GM19025 (cell line): Measurements from ENCODE around the gene KRTAP27-1.

ENCODE experiments used
- ATAC-seq: cut with Tn5 transposase; IDR thresholded peaks from one replicate; pipeline ENCODE4 v1.9.1; 2021; ENCODE audit warnings: mild to moderate bottlenecking, low read depth, moderate library complexity; ENCODE audit not compliant: unreplicated experiment

KRTAP27-1 gene, protein sequence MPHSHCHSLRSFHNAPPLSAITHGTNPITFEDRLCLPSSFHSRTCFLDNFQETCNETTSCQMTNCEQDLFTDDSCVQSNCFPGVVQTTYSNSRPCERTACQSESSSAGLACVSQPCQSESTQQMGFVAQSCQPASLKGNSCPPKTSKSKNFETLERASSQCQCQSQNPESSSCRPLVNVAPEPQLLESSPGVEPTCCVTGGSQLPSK

DNA sequence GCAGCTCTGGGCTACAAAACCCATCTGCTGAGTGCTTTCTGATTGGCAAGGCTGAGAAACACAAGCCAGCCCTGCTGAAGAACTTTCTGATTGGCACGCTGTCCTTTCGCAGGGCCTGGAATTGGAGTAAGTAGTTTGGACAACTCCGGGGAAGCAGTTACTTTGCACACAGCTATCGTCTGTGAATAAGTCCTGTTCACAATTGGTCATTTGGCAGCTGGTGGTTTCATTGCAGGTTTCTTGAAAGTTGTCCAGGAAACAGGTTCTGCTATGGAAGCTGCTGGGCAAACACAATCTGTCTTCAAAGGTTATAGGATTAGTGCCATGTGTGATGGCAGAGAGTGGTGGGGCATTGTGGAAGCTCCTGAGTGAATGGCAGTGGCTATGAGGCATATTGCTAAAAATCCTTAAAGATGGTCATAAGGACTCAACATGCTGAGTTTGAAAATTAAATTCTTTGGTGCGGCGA, at the start of gene KRTAP27-1:
KRTAP27-1 (minus strand) TSS at position 419 of the 469 bp plus-strand sequence; CDS start at position 393, 26 bp downstream.
- no peak for ATAC-seq

DNA sequence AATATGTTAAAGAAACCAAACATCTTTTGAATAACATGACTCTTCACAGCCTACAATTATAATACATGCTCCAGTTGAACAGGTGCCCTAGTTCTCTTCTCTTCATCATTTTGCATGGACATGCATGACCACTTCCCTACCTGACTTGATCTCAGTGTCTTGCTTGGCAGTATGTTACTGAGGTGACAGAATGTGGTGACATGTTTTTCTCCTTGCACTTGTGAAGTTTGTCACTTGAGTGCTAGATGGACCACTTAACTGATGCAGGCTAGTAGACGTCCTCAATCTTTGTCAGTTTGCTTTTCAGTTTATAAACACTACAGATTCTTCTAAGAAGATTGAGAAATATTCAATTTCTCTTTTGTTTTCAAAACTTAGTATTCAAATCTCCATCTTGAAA, 44.7 kb upstream of the KRTAP27-1 start:
- ATAC-seq, result no peak

DNA sequence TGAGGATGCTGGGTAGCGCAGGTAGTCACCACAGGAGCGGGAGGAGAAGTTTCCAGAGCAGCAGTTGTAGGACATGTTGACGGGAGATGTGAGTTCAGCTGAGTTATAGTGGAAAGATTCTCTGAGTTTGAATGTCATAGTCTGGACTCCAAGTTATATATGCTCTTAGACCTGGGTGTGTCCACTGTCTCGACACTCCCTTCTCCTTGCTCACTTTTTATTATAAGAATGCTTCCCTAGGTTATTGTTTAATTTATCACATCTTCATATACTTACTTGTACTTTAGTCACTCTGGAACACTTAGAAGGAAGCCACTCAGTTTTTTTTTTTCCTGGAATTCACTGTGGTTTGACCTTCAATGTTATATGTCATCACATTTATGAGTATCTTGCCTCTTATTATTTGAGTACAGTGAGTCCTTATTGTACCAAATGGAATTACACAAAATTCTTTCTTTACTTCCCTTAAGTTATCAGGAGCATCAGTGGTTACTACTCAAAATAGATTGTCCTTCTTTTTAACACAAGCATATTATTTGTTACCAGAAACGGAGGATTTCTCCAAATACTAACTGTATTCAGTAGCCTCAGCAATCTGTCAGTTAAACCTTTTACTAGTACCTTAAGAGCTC, 34.8 kb upstream of the KRTAP27-1 start, which contains the start of gene KRTAP13-2:
KRTAP13-2 (minus strand) TSS at position 133 of the 632 bp plus-strand sequence; CDS start at position 75, 58 bp downstream.
- ATAC-seq, result no peak

DNA sequence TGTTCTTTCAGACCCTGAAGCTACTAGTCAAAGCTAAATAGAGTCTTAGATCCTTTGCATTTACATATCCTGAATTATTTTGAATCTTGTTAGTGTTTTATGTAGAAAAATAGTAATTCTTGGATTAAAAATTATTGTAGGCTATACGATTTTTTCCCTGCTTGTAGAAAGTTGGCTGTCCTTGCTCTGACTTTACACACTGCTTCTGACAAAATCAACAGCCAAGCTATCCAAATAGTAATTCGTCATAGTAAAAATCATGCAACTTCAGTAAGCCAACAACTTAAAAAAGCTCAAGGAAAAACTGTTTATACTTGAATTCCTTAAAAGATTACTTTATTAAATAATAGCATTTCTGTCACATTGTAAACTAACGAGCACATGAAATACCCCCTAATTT, 18.4 kb upstream of the KRTAP27-1 start:
- no peak for ATAC-seq

DNA sequence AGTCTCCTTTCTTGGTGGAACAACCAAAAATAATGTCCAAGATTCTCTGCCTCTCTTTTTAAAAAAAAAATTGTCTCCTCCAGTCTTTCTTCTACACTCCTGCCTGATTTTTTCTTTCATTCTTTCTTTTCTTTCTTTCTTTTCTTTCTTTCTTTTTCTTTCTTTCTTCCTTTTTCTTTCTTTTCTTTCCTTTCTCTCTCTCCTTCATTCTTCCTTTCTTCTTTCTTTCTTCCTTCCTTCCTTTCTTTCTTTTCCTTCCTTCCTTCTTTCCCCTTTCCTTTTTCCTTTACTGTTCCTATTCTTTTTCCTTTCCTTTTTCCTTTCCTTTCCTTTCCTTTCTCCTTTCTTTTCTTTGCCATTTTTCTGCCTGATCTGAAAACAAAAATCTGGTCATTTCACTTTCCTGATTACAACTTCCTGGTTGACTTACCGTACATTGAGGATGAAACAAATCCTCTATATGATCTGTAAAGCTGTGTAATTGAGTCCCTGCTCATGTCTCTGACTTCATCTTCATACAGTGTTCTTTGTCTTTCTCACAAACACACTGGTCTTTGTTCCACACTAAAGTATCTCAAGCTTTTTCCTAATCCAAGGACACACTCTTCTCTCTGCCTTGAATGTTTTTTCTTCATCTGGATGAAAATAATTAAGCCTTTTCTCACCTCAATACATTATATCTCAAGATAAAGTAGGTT, 17.0 kb upstream of the KRTAP27-1 start:
- no peak for ATAC-seq

DNA sequence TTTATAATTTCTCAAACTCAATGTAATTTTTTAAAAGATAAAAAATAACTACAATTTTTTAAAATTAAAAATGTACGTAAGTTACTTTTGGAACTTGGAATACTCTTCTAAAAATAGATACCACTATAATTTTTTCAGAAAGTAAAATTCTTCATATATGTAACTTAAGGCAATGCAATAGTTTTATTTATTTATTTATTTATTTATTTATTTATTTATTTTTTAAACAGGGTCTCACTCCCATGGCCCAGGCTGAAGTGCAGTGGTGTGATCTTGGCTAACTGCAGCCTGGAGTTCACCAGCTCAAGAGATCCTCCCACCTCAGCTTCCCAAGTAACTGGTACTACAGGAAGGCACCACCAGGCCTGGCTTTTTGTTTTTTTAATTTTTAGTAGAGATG, 14.0 kb upstream of the KRTAP27-1 start:
- no peak for ATAC-seq

DNA sequence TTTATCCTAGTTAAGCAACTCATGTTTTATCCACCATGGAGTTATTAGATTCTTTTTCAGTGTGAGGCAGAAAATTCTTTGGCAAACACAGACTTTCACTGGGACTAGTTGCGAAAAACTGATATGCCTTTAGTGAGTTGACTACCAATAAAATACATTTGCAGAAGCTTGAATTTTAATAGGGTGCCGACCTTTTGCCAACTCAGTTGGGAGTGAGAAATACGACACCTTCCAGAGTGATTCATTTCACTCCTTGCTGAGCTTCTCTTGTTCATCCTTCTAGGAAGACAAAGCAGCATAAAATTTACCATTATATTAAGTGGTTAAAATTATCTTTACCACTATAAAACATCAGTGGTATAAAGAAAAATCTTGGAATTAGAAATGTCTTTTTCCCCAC, 12.1 kb upstream of the KRTAP27-1 start:
- ATAC-seq, result no peak

DNA sequence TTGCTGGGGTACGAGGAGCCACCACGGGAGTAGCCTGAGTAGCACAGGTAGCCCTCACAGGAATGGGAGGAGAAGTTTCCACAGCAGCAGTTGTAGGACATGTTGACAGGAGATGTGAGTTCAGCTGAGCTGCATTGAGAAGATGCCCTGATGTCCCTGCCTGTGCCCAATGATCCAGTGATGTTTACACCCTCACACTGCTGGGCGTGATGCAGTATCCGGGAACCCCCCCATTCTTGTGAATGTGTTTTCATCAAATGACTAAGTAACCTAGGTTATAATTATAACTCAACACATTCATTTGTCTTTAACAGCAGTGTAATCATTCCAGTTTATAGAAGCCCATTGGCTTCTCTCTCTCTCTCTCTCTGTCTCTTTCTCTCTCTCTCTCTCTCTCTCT, 11.0 kb upstream of the KRTAP27-1 start, which contains the start of gene KRTAP23-1:
KRTAP23-1 (minus strand) TSS at position 101 of the 400 bp plus-strand sequence; CDS start at position 101, 0 bp downstream.
- ATAC-seq, result no peak

DNA sequence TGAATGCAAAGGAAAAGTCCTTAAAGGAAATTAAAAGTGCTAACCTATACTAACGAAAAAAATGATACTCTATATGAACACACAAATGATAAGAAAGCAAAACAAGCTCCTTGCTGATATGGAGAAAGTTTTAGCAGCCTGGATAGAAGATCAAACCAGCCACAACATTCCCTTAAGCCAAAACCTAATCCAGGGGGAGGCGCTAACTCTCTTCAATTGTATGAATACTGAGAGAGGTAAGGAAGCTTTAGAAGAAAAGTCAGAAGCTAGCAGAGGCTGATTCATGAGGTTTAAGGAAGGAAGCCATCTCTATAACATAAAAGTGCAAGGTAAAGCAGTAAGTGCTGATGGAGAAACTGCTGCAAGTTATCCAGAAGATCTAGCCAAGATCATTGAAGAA, 7.5 kb upstream of the KRTAP27-1 start:
- ATAC-seq, result no peak

DNA sequence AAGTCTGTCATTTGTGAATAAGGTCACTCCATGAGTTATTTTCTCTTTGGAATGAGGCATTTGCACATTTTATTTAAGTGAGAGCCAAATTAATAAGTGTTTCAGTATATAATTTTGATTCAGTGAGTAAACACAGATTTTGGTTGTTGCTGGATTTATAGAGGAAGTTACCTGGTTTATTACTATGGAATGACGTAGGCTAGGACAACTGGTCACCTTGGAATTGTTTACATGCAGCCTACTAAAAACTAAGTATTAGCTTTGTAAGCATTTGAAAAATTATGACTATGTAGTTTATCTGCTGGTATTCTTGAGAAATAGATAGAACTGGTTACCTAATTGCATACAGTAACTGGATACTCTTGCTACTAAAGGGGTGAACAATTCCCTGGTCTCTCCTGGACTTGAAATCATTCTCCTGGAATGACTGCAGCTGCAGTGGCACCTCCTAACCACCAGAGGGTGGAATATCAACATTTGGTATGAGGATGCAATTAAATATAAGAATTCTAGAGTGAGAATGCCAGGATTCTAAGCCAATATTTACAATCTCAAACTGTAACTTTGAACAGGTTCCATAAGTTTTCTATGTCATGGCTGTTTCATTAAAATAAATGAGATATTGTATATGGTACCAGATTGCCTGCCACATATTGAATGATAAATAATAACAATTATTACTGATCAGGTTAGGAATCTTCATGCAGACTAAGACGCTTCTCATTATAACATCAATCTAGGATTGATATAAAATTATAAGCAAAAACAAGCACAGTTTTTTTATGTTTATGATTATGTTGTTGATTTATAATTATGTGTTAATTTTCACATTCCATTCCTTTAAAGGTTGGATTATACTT, 3.5 kb upstream of the KRTAP27-1 start:
- no peak for ATAC-seq

DNA sequence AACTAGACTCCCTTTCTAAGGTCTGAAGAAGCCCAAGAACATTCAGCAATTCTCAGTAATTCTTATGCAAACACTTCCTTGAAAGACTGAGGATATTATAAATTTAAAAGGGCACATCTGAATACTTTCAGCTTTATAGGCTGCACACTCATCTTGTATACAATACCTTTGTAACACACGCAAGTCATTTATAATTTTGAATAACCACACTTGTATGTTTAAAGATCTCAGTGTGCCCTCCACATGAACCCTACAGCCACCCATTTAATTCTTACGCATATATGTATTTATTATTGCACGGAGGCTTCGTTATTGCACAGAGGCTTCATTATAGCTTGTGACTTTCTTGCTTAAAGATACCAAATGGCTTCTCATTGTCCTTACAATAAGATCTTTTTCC, 1.2 kb upstream of the KRTAP27-1 start:
- no peak for ATAC-seq

DNA sequence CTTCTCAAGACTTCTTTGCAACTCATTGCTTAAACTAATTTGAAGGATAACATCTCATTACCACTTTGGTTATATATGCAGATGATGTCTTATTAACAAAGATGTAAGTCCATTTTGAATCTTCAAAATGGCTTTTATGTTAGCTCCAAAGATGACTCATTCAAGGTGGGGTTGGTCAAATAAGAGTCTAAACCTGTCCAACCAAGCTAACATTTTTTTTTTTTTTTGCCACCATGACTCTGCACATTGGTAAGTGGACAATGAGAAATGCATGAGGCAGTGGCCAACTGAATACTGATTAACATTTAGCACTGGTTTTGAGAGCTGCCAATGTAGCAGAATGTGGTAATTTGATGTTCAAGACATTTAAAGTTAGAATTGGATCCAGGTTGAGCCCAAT, 278 bp upstream of the KRTAP27-1 start:
- ATAC-seq, result no peak

DNA sequence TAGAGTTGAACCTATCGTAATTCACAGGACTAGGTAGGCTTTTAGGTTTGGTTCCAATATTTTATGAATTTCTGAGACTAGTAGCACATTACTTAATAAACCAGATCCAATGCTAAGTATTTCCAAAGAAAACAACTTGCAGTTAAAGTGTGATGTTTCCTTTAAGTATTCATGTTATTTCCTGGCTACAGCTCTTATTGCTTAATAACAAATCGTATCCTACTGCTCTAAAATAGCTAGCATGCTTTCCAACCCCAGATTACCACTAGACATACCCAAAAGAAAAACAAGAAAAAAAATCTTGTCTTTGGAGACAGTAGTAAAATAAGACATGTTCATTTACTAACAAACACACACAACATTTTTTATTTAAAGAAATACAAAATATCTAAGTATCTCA, 898 bp downstream of the KRTAP27-1 start:
- ATAC-seq, result no peak

DNA sequence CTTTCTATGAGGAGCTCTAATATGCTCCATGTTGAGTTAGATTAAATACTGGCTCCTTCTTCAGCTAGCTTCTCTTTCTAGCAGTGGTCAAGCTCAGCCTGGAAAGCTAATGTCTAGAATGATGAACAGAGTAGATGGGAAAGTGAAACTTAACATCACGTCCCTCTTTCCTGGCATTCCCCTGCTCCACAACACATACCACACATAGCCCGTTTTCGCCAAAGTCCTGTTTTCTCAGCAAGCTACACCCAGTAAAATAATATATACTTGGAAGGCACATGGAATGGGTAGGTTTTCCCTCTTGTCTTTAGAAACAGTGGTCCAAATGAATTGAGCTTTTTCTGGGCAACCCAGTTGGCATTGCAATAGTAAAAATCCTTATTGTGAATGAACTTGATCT, 3.8 kb downstream of the KRTAP27-1 start:
- no peak for ATAC-seq

DNA sequence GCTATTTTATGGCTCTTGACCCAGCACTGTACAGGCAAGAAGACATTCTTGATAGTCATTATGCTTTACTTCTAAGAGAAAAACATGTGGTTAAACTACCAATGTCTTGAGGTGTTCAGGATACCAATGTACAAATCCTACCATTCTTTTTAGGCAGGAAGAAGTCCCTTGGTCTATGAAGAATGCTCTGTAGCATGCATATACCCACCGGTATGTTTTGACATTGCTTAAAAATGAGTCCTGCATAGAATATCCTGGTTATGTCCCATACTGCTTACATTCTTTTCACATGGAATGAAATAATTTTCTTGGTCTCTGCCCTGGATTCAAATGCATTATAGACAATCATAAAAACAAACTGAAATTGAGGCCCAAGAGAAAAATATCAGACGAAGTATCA, 4.8 kb downstream of the KRTAP27-1 start:
- ATAC-seq, result no peak

DNA sequence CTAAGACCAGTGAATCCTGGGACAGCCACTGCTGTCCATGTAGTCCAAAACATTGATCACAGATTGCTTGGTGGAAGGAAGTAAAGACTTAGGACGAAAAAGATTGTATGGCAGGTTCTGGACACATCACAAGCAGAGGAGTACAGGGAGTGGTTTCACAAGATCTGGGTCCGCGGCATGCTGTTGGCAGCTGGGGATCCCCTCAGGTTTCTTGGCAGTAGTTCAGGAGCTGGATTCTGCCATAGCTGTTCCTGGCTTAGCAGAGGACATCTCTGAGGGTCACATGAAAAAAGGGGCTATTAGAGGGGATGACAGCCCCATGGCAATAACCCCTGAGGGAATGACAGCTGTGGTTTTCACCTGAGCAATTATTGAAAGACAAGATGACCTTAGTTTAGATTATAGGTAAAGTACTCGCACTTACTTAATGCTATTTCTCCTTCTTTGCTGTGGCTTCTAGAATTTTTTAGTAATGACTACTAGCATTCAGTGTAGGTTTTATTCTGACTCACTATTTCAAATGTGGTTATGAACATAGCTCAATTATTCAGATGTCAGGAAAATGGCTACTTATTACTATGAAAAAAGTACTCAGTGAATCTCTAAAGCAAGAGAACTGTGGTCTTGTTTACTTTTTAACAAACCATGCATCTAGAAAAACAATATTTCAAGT, 8.2 kb downstream of the KRTAP27-1 start:
- no peak for ATAC-seq

DNA sequence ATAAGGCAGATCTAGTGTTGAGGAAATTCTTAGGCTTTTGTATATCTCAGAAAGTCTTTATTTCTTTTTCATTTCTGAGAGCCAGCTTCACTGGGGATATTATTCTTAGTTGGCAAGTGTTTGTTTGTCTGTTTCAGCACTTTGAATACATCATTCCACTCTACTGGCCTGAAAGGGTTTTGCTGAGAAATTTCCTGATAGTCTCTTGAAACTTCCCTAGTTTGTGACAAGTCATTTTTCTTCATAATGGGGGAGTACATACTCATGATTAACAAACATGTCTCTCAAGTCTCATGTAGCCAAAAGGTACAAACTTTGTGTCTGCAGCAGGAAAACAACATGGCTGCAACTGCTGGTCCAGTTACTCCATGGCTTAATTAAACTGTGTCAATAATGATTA, 11.1 kb downstream of the KRTAP27-1 start:
- ATAC-seq, result no peak

DNA sequence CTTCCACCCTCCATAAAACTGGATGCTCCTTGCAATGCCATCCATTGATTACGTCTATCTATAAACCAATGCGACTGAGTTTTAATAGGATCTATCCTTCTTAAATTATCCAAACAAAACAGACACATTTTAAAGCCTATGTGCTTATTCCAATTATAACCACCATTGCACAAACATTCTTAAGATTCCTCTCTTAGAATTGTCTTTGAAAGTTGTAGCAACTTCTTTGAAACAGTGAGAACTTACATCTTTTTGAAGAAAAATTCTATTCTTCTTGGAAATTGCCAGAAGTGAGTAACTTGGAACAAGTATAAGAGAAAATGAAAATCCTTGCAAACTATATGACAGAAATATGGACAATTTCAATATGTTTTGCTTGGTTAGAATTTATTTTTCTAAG, 17.3 kb downstream of the KRTAP27-1 start, which contains the start of gene KRTAP26-1:
KRTAP26-1 (minus strand) TSS at position 101 of the 400 bp plus-strand sequence. CDS start 280 bp downstream, outside the sequence.
- ATAC-seq, result no peak

DNA sequence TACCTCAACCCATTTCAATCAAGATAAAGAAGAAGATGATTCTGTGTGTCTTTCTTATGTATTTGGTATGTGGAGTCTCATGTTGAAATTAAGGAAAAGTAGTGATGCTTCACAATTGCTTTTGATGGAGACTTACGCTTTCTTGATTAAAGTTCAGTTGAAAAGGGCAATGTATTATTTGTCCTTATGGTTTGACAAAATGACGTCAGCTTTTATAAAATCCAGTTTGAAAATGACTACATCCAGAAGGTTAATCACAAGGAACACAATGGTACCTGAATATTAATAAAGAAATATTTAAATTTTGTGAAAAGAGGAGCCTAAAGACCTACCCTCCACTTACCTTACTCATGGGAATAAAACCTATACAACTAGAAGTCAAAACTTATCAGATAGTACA, 21.8 kb downstream of the KRTAP27-1 start:
- no peak for ATAC-seq

DNA sequence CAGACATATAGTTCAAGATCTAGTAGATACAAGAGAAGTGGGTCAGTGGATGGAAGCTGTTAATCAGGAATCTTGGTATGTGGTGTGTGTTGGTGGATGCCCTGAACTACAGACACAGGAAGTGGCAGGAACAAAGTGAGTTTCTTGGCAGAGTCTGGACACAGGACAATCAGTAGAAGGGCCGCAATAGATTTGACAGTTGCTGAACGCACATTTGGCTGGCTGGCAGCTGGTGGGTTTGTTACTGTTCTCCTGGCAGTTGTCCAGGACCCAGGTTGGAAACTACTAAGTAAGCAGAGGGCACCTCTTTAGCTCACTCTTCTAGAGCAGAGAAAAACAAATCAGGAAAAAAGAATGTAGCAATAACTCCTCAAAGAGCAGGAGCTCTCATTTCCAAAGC, 30.6 kb downstream of the KRTAP27-1 start:
- ATAC-seq, result no peak
